ENCODE results near the gene CRP.

CRP gene
- long read RNA-seq, result 0 reads

GRCh38 chr1:159714529-159714928 is at the start of gene CRP:
Gene CRP (minus strand): TSS chr1:159714589. CDS start chr1:159714485, 104 bp downstream.
- TF ChIP-seq REST (IDR thresholded peaks at IDR 0.05; ENCODE audit: insufficient replicate concordance, low read depth) (no peak), CTCF (IDR thresholded peaks at IDR 0.05; ENCODE audit: insufficient read depth, low read length) (no peak), SPI1 (IDR thresholded peaks at IDR 0.05; ENCODE audit: borderline replicate concordance, low read depth) (no peak), POLR2AphosphoS5 (IDR thresholded peaks at IDR 0.05; ENCODE audit: low read depth) (no peak), GABPA (IDR thresholded peaks at IDR 0.05; ENCODE audit: low read depth) (no peak)
- H3K27me3 ChIP-seq (ENCODE audit: insufficient read depth, poor library complexity, severe bottlenecking), result no peaks in the 10 kb centered on the region
- H3K4me3 ChIP-seq (replicated peaks; ENCODE audit: insufficient read depth, low read length), result no peak within 1 kb of the TSS
- H3K27ac ChIP-seq (replicated peaks), result no peak within 1 kb of the TSS
- no peak for DNase-seq (ENCODE audit: low read depth in 1 of 2, low spot score in 1 of 2)

- Histone ChIP-seq H3K27me3 (ENCODE audit: insufficient read depth, poor library complexity, severe bottlenecking) (no peaks in the 10 kb centered on the region), H3K4me3 (replicated peaks; ENCODE audit: insufficient read depth, low read length) (no peak overlapping the region), H3K27ac (replicated peaks) (no peak overlapping the region)
- DNase-seq (ENCODE audit: low read depth in 1 of 2, low spot score in 1 of 2), result no peak
- no peak for TF ChIP-seq GABPA (IDR thresholded peaks at IDR 0.05; ENCODE audit: low read depth)
- no peak for TF ChIP-seq CTCF (IDR thresholded peaks at IDR 0.05; ENCODE audit: insufficient read depth, low read length)
- no peak for TF ChIP-seq POLR2AphosphoS5 (IDR thresholded peaks at IDR 0.05; ENCODE audit: low read depth)
- TF ChIP-seq SPI1 (IDR thresholded peaks at IDR 0.05; ENCODE audit: borderline replicate concordance, low read depth), result no peak
- no peak for TF ChIP-seq REST (IDR thresholded peaks at IDR 0.05; ENCODE audit: insufficient replicate concordance, low read depth)
Measured at GRCh38 chr1:159763686-159764085, 49.3 kb upstream of the CRP start.

- TF ChIP-seq SPI1 (IDR thresholded peaks at IDR 0.05; ENCODE audit: borderline replicate concordance, low read depth) (peak; percentile 34; the same call in 1 of the 2 replicates), GABPA (IDR thresholded peaks at IDR 0.05; ENCODE audit: low read depth) (no peak)
- H3K27me3 ChIP-seq (ENCODE audit: insufficient read depth, poor library complexity, severe bottlenecking), result no peaks in the 10 kb centered on the region
Measured at GRCh38 chr1:159756397-159756796, 42.0 kb upstream of the CRP start.

GRCh38 chr1:159755451-159756007 is 41.1 kb upstream of the CRP start:
- Histone ChIP-seq H3K27me3 (ENCODE audit: insufficient read depth, poor library complexity, severe bottlenecking) (no peaks in the 10 kb centered on the region), H3K4me3 (replicated peaks; ENCODE audit: insufficient read depth, low read length) (no peak overlapping the region), H3K27ac (replicated peaks) (no peak overlapping the region)
- DNase-seq (ENCODE audit: low read depth in 1 of 2, low spot score in 1 of 2), result no peak
- TF ChIP-seq SPI1 (IDR thresholded peaks at IDR 0.05; ENCODE audit: borderline replicate concordance, low read depth), result peak; percentile 10; the same call in 1 of the 2 replicates
- TF ChIP-seq GABPA (IDR thresholded peaks at IDR 0.05; ENCODE audit: low read depth), result no peak

More at GRCh38 chr1:159756397-159756796, 42.0 kb upstream of the CRP start:
- Histone ChIP-seq H3K27ac (replicated peaks) (no peak overlapping the region), H3K4me3 (replicated peaks; ENCODE audit: insufficient read depth, low read length) (no peak overlapping the region)
- DNase-seq (ENCODE audit: low read depth in 1 of 2, low spot score in 1 of 2), result peak in 1 of 2 experiments; percentile 57

GRCh38 chr1:159753386-159753785 is 39.0 kb upstream of the CRP start:
- H3K27me3 ChIP-seq (ENCODE audit: insufficient read depth, poor library complexity, severe bottlenecking), result no peaks in the 10 kb centered on the region
- no peak overlapping the region for H3K4me3 ChIP-seq (replicated peaks; ENCODE audit: insufficient read depth, low read length)
- TF ChIP-seq POLR2AphosphoS5 (IDR thresholded peaks at IDR 0.05; ENCODE audit: low read depth) (no peak), SPI1 (IDR thresholded peaks at IDR 0.05; ENCODE audit: borderline replicate concordance, low read depth) (no peak), CTCF (IDR thresholded peaks at IDR 0.05; ENCODE audit: insufficient read depth, low read length) (no peak), GABPA (IDR thresholded peaks at IDR 0.05; ENCODE audit: low read depth) (no peak), REST (IDR thresholded peaks at IDR 0.05; ENCODE audit: insufficient replicate concordance, low read depth) (no peak)
- no peak for DNase-seq (ENCODE audit: low read depth in 1 of 2, low spot score in 1 of 2)
- H3K27ac ChIP-seq (replicated peaks), result no peak overlapping the region
